Common myeloid progenitor, CD34-positive (primary cell): ENCODE results near the gene SYN1.

Experiments used
- CTCF ChIA-PET: fragments of 350-600 bp; sonication (Branson Sonifier 250); formaldehyde crosslinking; loops from one replicate; lab custom pipeline; 2021; ENCODE audit warnings: antibody characterized with exemption; lab: Charles Lee
- POLR2A ChIA-PET: fragments of 350-600 bp; sonication (Branson Sonifier 250); formaldehyde crosslinking; loops from one replicate; lab custom pipeline; 2021; ENCODE audit warnings: antibody characterized with exemption; lab: Charles Lee
- DNase-seq, 3 donors: peaks; one replicate each; pipeline versions ENCODE4 v3.0.0 to v3.0.0-alpha.2; 2013
- H3K27ac ChIP-seq, 2 experiments: 1 replicate in 1 of 2; 2 replicates in 1 of 2; pipeline ENCODE4 v1.7.0; 2013; ENCODE audit warnings: inconsistent platforms in 2 of 2, low read length in 2 of 2, mild to moderate bottlenecking in 2 of 2, low read depth in 1 of 2, moderate library complexity in 1 of 2; ENCODE audit not compliant: severe bottlenecking in 2 of 2, insufficient read depth in 1 of 2, poor library complexity in 1 of 2
- H3K27me3 ChIP-seq, 5 experiments: replicated peaks in 2 of 5; 1 replicate in 3 of 5; 2 replicates in 2 of 5; pipeline versions ENCODE4 v1.6.1 to v1.7.0; 2013; ENCODE audit warnings: low read length in 4 of 5, mild to moderate bottlenecking in 2 of 5, moderate library complexity in 2 of 5, inconsistent platforms in 1 of 5; ENCODE audit not compliant: insufficient read depth in 5 of 5, control insufficient read depth in 4 of 5
- H3K36me3 ChIP-seq, 4 experiments: 1 replicate in 2 of 4; 2 replicates in 2 of 4; pipeline versions ENCODE4 v1.6.1 to v1.7.0; 2013; ENCODE audit warnings: low read length in 3 of 4, control low read depth in 1 of 4, mild to moderate bottlenecking in 1 of 4; ENCODE audit not compliant: control insufficient read depth in 4 of 4, insufficient read depth in 4 of 4
- H3K4me1 ChIP-seq, 4 experiments: 1 replicate in 3 of 4; 2 replicates in 1 of 4; pipeline versions ENCODE4 v1.6.1 to v1.7.1; 2013; ENCODE audit warnings: low read length in 3 of 4, mild to moderate bottlenecking in 3 of 4, control low read depth in 1 of 4, inconsistent platforms in 1 of 4, moderate library complexity in 1 of 4; ENCODE audit not compliant: control insufficient read depth in 4 of 4, insufficient read depth in 4 of 4; ENCODE audit errors: control extremely low read depth in 1 of 4
- H3K4me3 ChIP-seq, 7 experiments: 1 replicate in 4 of 7; 2 replicates in 3 of 7; pipeline versions ENCODE4 v1.5.1 to v1.7.0; 2013; ENCODE audit warnings: mild to moderate bottlenecking in 7 of 7, low read length in 6 of 7, moderate library complexity in 6 of 7, inconsistent platforms in 2 of 7, low read depth in 2 of 7, control low read depth in 1 of 7; ENCODE audit not compliant: insufficient read depth in 4 of 7, control insufficient read depth in 1 of 7; ENCODE audit errors: extremely low read depth in 1 of 7
- H3K9me3 ChIP-seq, 5 experiments: 1 replicate in 4 of 5; 2 replicates in 1 of 5; pipeline versions ENCODE4 v1.6.1 to v1.7.1; 2013; ENCODE audit warnings: low read length in 4 of 5, mild to moderate bottlenecking in 2 of 5, inconsistent platforms in 1 of 5, low read depth in 1 of 5, moderate library complexity in 1 of 5; ENCODE audit not compliant: control insufficient read depth in 4 of 5, insufficient read depth in 2 of 5; ENCODE audit errors: control extremely low read depth in 1 of 5
- WGBS: methylation state at CpG from one replicate; pipeline ENCODE4 v1.1.5; 2013; ENCODE audit not compliant: insufficient coverage; 5-methylcytosine and 5-hydroxymethylcytosine counted together

The SYN1 gene

DNA sequence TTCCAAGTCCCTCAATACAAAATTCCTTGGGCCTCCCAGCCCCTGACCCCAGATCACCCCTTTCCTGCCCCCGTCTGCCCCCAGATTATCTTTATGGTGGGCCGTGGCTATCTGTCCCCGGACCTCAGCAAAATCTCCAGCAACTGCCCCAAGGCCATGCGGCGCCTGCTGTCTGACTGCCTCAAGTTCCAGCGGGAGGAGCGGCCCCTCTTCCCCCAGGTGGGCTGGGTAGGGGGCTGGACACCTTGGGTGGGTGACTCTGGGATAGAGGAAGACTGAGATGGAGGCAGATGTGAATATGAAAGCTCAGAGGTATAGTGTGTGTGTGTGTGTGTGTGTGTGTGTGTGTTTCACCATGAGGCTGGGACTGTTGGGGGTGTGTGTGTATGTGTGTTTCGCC is 48.9 kb downstream of the SYN1 start:
- Histone ChIP-seq H3K27me3 (peaks cover 0 to 3% (median 0%) of the 10 kb centered on the region in 5 experiments), H3K36me3 (peaks cover 0 to 49% (median 22%) of the 10 kb centered on the region in 4 experiments), H3K27ac (no peak overlapping the region), H3K4me1 (peaks cover 0 to 12% (median 3%) of the 10 kb centered on the region in 4 experiments), H3K4me3 (no peak overlapping the region), H3K9me3 (no peaks in the 10 kb centered on the region)
- ChIA-PET CTCF (no interaction called here), POLR2A (no interaction called here)
- 87% methylated on average over 7 of the region's 8 CpGs for WGBS
- DNase-seq = no peak

- ChIA-PET POLR2A (no interaction called here), CTCF (interaction anchor here (0.6 to 1.6 kb wide), 4 partner anchors 28 to 75 kb away, joined by 3 to 4 read pairs (median 4); no protein-coding TSS in a partner anchor)
- peak; percentile 42 to 74 (median 66) for DNase-seq
- peaks cover 0 to 67% (median 27%) of the 10 kb centered on the region in 4 experiments for H3K36me3 ChIP-seq
- no peaks in the 10 kb centered on the region for H3K9me3 ChIP-seq
- WGBS = 98% methylated on average over 5 of the region's 13 CpGs
- H3K27me3 ChIP-seq = peaks cover 0 to 3% (median 0%) of the 10 kb centered on the region in 5 experiments
- H3K4me1 ChIP-seq = peaks cover 0 to 3% (median 1%) of the 10 kb centered on the region in 4 experiments
- no peak overlapping the region for H3K4me3 ChIP-seq
- no peak overlapping the region for H3K27ac ChIP-seq
These were observed 50.9 kb downstream of the SYN1 start for GRCh38 chrX:47568656-47569295.

- POLR2A ChIA-PET = no interaction called here
These were observed 52.8 kb downstream of the SYN1 start for GRCh38 chrX:47566841-47567240.

DNA sequence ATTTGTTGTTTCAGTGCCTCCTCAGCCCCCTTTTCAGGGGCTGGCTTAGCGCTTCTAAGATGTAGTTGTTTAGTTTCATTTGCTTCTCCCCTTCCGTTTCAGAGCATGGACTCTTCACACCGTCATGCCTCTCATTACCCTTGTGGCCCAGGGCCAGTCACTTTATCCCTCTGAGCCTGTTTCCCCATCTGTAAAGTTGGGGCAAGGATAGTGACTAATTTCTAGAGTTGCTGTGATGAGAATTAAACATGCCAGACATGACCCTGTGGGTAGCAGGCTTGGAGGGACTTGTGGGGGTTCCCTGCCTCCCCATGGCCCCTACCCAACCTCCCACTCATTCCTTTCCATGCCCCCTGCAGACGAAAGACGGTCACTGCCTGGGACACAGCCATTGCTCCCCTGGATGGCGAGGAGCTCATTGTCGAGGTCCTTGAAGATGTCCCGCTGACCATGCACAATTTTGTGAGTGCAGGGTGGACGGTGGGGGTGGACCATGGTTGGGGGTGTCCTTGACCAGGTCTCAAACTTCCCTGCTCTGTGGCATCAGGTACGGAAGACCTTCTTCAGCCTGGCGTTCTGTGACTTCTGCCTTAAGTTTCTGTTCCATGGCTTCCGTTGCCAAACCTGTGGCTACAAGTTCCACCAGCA is 55.1 kb downstream of the SYN1 start:
- Histone ChIP-seq H3K4me3 (no peak overlapping the region), H3K27me3 (peaks cover 0 to 3% (median 0%) of the 10 kb centered on the region in 5 experiments), H3K9me3 (peaks cover 0 to 3% (median 0%) of the 10 kb centered on the region in 5 experiments), H3K4me1 (peaks cover 0 to 21% (median 14%) of the 10 kb centered on the region in 4 experiments), H3K36me3 (peaks cover 0 to 62% (median 26%) of the 10 kb centered on the region in 4 experiments), H3K27ac (no peak overlapping the region)
- DNase-seq = no peak
- 89% methylated on average over 10 of the region's 12 CpGs for WGBS
- ChIA-PET POLR2A (no interaction called here), CTCF (interaction anchor here (1.4 kb wide), 1 partner anchor 76 kb away, joined by 3 read pairs; no protein-coding TSS in a partner anchor)

More at GRCh38 chrX:47566841-47567240, 52.8 kb downstream of the SYN1 start:
- H3K4me1 ChIP-seq = peaks cover 0 to 16% (median 5%) of the 10 kb centered on the region in 4 experiments
- no peaks in the 10 kb centered on the region for H3K9me3 ChIP-seq
- CTCF ChIA-PET = interaction anchor here (0.6 kb wide), 1 partner anchor 77 kb away, joined by 3 read pairs; no protein-coding TSS in a partner anchor
- peaks cover 0 to 77% (median 31%) of the 10 kb centered on the region in 4 experiments for H3K36me3 ChIP-seq
- WGBS = 99% methylated on average over 9 of the region's 11 CpGs
- H3K27ac ChIP-seq = no peak overlapping the region
- H3K27me3 ChIP-seq = peaks cover 0 to 3% (median 0%) of the 10 kb centered on the region in 5 experiments
- H3K4me3 ChIP-seq = no peak overlapping the region
- no peak for DNase-seq

DNA sequence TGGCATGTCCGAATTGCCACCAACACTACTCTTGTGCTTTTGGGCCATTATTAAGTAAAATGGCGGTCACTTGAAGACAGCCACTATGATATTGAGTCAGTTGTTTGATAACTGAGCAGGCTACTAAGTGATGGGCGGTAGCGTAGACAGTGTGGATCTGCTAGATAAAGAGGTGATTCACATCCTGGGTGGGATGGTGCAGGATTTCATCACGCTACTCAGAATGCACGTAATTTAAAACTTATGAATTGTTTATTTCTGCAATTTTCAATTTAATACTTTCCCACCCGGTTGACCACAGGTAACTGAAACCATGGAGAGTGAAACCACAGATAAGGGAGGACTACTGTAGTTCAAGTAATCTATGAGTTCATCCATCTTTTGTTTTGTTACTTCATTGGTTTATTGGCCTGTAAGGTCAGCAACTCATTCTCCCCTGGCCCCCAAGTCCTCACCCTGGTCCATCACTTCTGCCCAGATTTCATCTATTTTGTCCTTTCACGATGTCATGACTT is 55.8 kb downstream of the SYN1 start:
- ChIA-PET POLR2A (no interaction called here), CTCF (interaction anchor here (0.7 to 1.2 kb wide), 3 partner anchors 62 to 79 kb away, joined by 3 to 4 read pairs (median 3); no protein-coding TSS in a partner anchor)
- 75% methylated on average over 4 of the region's 8 CpGs for WGBS
- no peak for DNase-seq
- H3K36me3 ChIP-seq = peaks cover 0 to 56% (median 25%) of the 10 kb centered on the region in 4 experiments
- H3K4me1 ChIP-seq = peaks cover 0 to 21% (median 14%) of the 10 kb centered on the region in 4 experiments
- peaks cover 0 to 3% (median 0%) of the 10 kb centered on the region in 5 experiments for H3K9me3 ChIP-seq
- H3K27ac ChIP-seq = no peak overlapping the region
- H3K4me3 ChIP-seq = no peak overlapping the region
- H3K27me3 ChIP-seq = peaks cover 0 to 3% (median 0%) of the 10 kb centered on the region in 5 experiments

DNA sequence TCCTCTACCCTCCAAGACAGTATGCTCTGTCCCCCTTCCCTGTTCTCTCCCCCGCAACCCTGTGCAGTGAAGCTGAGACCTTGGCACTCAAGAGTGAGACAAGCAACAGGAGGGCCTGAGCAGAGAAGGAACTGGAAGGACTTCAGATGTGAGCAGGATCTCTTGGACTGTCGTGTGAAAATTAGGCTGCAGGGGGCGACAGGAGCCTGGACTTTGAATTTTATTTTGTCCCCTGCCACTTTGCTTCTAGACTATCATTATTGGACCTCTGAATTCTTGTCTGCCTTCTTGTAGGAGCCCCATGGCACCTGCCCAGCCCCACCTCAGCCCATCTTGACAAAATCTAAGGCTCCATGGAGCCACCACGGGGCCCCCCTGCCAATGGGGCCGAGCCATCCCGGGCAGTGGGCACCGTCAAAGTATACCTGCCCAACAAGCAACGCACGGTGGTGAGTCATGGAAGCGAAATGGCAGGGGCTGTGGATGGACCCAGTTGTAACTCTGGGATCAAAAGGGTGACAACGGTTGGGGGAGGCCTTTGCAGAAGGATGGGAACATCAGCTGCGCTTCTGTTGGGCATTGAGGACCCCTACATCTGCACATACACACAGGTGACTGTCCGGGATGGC is 56.9 kb downstream of the SYN1 start:
- Histone ChIP-seq H3K36me3 (peaks cover 0 to 46% (median 19%) of the 10 kb centered on the region in 4 experiments), H3K4me1 (peaks cover 0 to 21% (median 14%) of the 10 kb centered on the region in 4 experiments), H3K9me3 (peaks cover 0 to 3% (median 0%) of the 10 kb centered on the region in 5 experiments), H3K4me3 (no peak overlapping the region), H3K27me3 (peaks cover 0 to 3% (median 0%) of the 10 kb centered on the region in 5 experiments), H3K27ac (no peak overlapping the region)
- peak; percentile 42 to 67 (median 59) for DNase-seq
- CTCF ChIA-PET = interaction anchor here (1.0 to 2.1 kb wide), 4 partner anchors 66 to 85 kb away, joined by 3 to 5 read pairs (median 4); no protein-coding TSS in a partner anchor
- 78% methylated on average over 11 of the region's 13 CpGs for WGBS
- POLR2A ChIA-PET = no interaction called here
